Neural cell (in vitro differentiated cells): ENCODE data around the gene INTS11. TPM values are rescaled to one million over a fixed set of nuclear protein-coding genes. Genes with fewer than 3 reads are reported as not detected.

Experiments
- H2AFZ ChIP-seq: fragments of 200-600, 300-800 bp; sonication (generic), shearing (Covaris generic); 2 replicates; pipeline ENCODE4 v1.6.0; 2014; ENCODE audit warnings: low read depth, mild to moderate bottlenecking, antibody characterized with exemption, low read length, moderate library complexity
- H3F3A ChIP-seq: fragments of 200-600 bp; shearing (Covaris generic); 2 replicates; pipeline ENCODE4 v1.6.1; 2016; ENCODE audit warnings: mild to moderate bottlenecking, moderate library complexity, mixed read lengths, antibody characterized with exemption, low read length; ENCODE audit not compliant: insufficient read depth, poor library complexity, severe bottlenecking
- H3K27ac ChIP-seq: fragments of 200-600, 300-800 bp; sonication (generic), shearing (Covaris generic); 2 replicates; pipeline ENCODE4 v1.5.1; 2014; ENCODE audit warnings: mild to moderate bottlenecking, low read length, moderate library complexity
- H3K27me3 ChIP-seq: fragments of 300-800, 200-600 bp; sonication (generic), shearing (Covaris generic); 2 replicates; pipeline ENCODE4 v1.6.0; 2014; ENCODE audit warnings: mild to moderate bottlenecking, low read depth, low read length, moderate library complexity; ENCODE audit not compliant: insufficient read depth
- H3K36me3 ChIP-seq: fragments of 300-800, 200-600 bp; sonication (generic), shearing (Covaris generic); 2 replicates; pipeline ENCODE4 v1.5.1; 2014; ENCODE audit warnings: mild to moderate bottlenecking, antibody characterized with exemption, low read length, moderate library complexity; ENCODE audit not compliant: insufficient read depth
- H3K4me2 ChIP-seq: fragments of 300-800, 200-600 bp; sonication (generic), shearing (Covaris generic); 2 replicates; pipeline ENCODE4 v1.6.0; 2014; ENCODE audit warnings: mild to moderate bottlenecking, low read length
- H3K4me3 ChIP-seq: fragments of 300-800, 200-600 bp; sonication (generic), shearing (Covaris generic); 2 replicates; pipeline ENCODE4 v1.5.1; 2014; ENCODE audit warnings: mild to moderate bottlenecking, low read length, moderate library complexity
- H3K79me2 ChIP-seq: fragments of 200-600 bp; shearing (Covaris generic); replicated peaks from 2 replicates; pipeline ENCODE4 v1.6.0; 2014; ENCODE audit warnings: mild to moderate bottlenecking, low read length, moderate library complexity; ENCODE audit not compliant: insufficient read depth
- H3K9ac ChIP-seq: fragments of 300-800, 200-600 bp; sonication (generic), shearing (Covaris generic); 2 replicates; pipeline ENCODE4 v1.6.1; 2016; ENCODE audit warnings: mild to moderate bottlenecking, low read length, mixed read lengths
- H3K9me2 ChIP-seq: fragments of 200-600 bp; shearing (Covaris generic); 2 replicates; pipeline ENCODE4 v1.6.1; 2016; ENCODE audit warnings: mild to moderate bottlenecking, low read length, mixed read lengths; ENCODE audit not compliant: insufficient read depth
- H3K9me3 ChIP-seq: fragments of 200-600, 300-800 bp; sonication (generic), shearing (Covaris generic); 2 replicates; pipeline ENCODE4 v1.6.1; 2016; ENCODE audit warnings: mild to moderate bottlenecking, mixed run types, low read length, moderate library complexity, mixed read lengths
- H4K20me1 ChIP-seq: fragments of 200-600 bp; shearing (Covaris generic); 2 replicates; pipeline ENCODE4 v1.6.1; 2016; ENCODE audit warnings: mild to moderate bottlenecking, mixed run types; ENCODE audit not compliant: insufficient read depth
- EP300 ChIP-seq: fragments of 450-650 bp; conservative IDR thresholded peaks from 2 replicates; pipeline ENCODE4 v1.6.1; 2014; ENCODE audit warnings: antibody characterized with exemption, mild to moderate bottlenecking, moderate library complexity; ENCODE audit not compliant: poor library complexity, severe bottlenecking
- EZH2 ChIP-seq: fragments of 200-600, 300-800 bp; shearing (Covaris generic), sonication (generic); IDR thresholded peaks from 2 replicates; pipeline ENCODE4 v1.6.1; 2014; ENCODE audit warnings: antibody characterized with exemption, low read length, borderline replicate concordance, mild to moderate bottlenecking; ENCODE audit not compliant: insufficient read depth, poor library complexity, severe bottlenecking
- MXI1 ChIP-seq: fragments of 450-650 bp; conservative IDR thresholded peaks from 2 replicates; pipeline ENCODE4 v1.6.1; 2014; ENCODE audit warnings: antibody characterized with exemption, mild to moderate bottlenecking; ENCODE audit not compliant: poor library complexity, severe bottlenecking
- POLR2AphosphoS5 ChIP-seq: IDR thresholded peaks from 2 replicates; pipeline ENCODE4 v1.6.1; 2012
- RAD21 ChIP-seq: fragments of 450-650 bp; conservative IDR thresholded peaks from 2 replicates; pipeline ENCODE4 v1.6.1; 2014; ENCODE audit warnings: antibody characterized with exemption, mild to moderate bottlenecking, moderate library complexity
- REST ChIP-seq: IDR thresholded peaks from 2 replicates; pipeline ENCODE4 v1.6.1; 2012; ENCODE audit warnings: borderline replicate concordance
- SMC3 ChIP-seq: fragments of 450-650 bp; conservative IDR thresholded peaks from 2 replicates; pipeline ENCODE4 v1.6.1; 2014; ENCODE audit warnings: antibody characterized with exemption, mild to moderate bottlenecking, moderate library complexity; ENCODE audit not compliant: poor library complexity
- TAF1 ChIP-seq: IDR thresholded peaks from 2 replicates; pipeline ENCODE4 v1.6.1; 2012; ENCODE audit warnings: low read depth
- polyA plus RNA-seq: library from polyadenylated mRNA; depleted of rRNA; stranded (reverse); fragments of >200 nt; gene quantifications from 2 replicates; pipeline ENCODE4 v1.2.3, GENCODE V29; 2014
- TF ChIP-seq, protein P1 (sequence below): fragments of 450-650 bp; IDR thresholded peaks from 2 replicates; pipeline ENCODE4 v1.5.1; 2014; ENCODE audit warnings: antibody characterized with exemption, mild to moderate bottlenecking, moderate library complexity; ENCODE audit not compliant: poor library complexity, severe bottlenecking

INTS11 gene
- polyA plus RNA-seq, 1 donor from 2014 or later: 131 TPM

DNA sequence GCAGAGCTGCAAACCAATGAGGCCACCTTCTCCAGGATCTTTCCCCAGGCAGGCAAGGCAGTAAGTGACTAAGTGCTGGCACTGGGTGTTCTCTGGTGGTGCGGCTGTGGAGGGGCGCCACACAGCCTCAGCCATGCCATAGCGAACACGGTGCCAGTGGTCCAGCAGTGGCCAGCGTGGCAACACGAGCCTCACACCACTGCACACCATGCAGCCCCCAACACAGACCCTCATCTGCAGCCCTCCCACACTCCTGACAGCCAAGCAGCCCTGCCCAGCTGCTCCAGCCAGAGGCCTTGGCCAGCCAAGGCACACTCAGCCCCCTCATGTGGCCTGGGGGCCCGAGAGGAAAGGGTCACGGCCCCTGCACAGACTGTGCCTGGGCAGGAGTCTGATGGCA, 3.0 kb downstream of the INTS11 start:
- Histone ChIP-seq H4K20me1 (peaks cover 16% of the 10 kb centered on the region), H2AFZ (no peak overlapping the region), H3K36me3 (no peaks in the 10 kb centered on the region), H3K9me2 (no peaks in the 10 kb centered on the region), H3K27me3 (no peaks in the 10 kb centered on the region), H3F3A (no peaks in the 10 kb centered on the region), H3K4me2 (no peak overlapping the region), H3K79me2 (peaks cover 33% of the 10 kb centered on the region), H3K9me3 (no peaks in the 10 kb centered on the region), H3K27ac (no peak overlapping the region), H3K4me3 (no peak overlapping the region), H3K9ac (no peak overlapping the region)
- TF ChIP-seq REST (no peak), RAD21 (no peak)

- H3K36me3 ChIP-seq: no peaks in the 10 kb centered on the region
- H3K4me3 ChIP-seq: no peak overlapping the region
These were observed 3.6 kb downstream of the INTS11 start for GRCh38 chr1:1320666-1321448.

More at GRCh38 chr1:1320666-1321448, 3.6 kb downstream of the INTS11 start:
- Histone ChIP-seq H3K4me2 (no peak overlapping the region), H3K27me3 (no peaks in the 10 kb centered on the region), H3K9me3 (no peaks in the 10 kb centered on the region), H3K27ac (no peak overlapping the region), H4K20me1 (peaks cover 16% of the 10 kb centered on the region), H3K79me2 (peaks cover 28% of the 10 kb centered on the region), H3K9me2 (no peaks in the 10 kb centered on the region), H3F3A (no peaks in the 10 kb centered on the region), H2AFZ (no peak overlapping the region), H3K9ac (no peak overlapping the region)
- TF ChIP-seq EP300: no peak
- TF ChIP-seq, protein P1, sequence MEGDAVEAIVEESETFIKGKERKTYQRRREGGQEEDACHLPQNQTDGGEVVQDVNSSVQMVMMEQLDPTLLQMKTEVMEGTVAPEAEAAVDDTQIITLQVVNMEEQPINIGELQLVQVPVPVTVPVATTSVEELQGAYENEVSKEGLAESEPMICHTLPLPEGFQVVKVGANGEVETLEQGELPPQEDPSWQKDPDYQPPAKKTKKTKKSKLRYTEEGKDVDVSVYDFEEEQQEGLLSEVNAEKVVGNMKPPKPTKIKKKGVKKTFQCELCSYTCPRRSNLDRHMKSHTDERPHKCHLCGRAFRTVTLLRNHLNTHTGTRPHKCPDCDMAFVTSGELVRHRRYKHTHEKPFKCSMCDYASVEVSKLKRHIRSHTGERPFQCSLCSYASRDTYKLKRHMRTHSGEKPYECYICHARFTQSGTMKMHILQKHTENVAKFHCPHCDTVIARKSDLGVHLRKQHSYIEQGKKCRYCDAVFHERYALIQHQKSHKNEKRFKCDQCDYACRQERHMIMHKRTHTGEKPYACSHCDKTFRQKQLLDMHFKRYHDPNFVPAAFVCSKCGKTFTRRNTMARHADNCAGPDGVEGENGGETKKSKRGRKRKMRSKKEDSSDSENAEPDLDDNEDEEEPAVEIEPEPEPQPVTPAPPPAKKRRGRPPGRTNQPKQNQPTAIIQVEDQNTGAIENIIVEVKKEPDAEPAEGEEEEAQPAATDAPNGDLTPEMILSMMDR: no peak
- TF ChIP-seq REST: no peak
- TF ChIP-seq EZH2: no peak
- TF ChIP-seq POLR2AphosphoS5: no peak
- TF ChIP-seq MXI1: no peak
- TF ChIP-seq RAD21: no peak
- TF ChIP-seq SMC3: no peak
- no peak for TF ChIP-seq TAF1
